ENCODE data around the gene DLGAP3.

The DLGAP3 gene

GRCh38 chr1:34884536-34884935 lies 44.9 kb downstream of the DLGAP3 start:
- H3K4me3 ChIP-seq (ENCODE audit: low read depth in 1 of 2, low read length in 2 of 2), result no peak overlapping the region
- H3K4me2 ChIP-seq (ENCODE audit: insufficient read depth, low read length), result no peak overlapping the region
- DNase-seq, result no peak
- H3K9me3 ChIP-seq (ENCODE audit: insufficient read depth, low read length, severe bottlenecking), result no peaks in the 10 kb centered on the region
- no peaks in the 10 kb centered on the region for H4K20me1 ChIP-seq (ENCODE audit: insufficient read depth, low read length)
- no peaks in the 10 kb centered on the region for H3K27me3 ChIP-seq (ENCODE audit: insufficient read depth, low read length, poor library complexity)
- H3K4me1 ChIP-seq (ENCODE audit: insufficient read depth, low read length), result no peaks in the 10 kb centered on the region
- no peak overlapping the region for H2AFZ ChIP-seq (ENCODE audit: low read depth, low read length)
- no peak overlapping the region for H3K9ac ChIP-seq (ENCODE audit: low read depth, low read length)
- no peak for TF ChIP-seq CTCF (IDR thresholded peaks at IDR 0.05; ENCODE audit: borderline replicate concordance, extremely low read depth, low read length, poor library complexity, severe bottlenecking)
- H3K27ac ChIP-seq (ENCODE audit: low read length), result no peak overlapping the region
- ATAC-seq (ENCODE audit: insufficient read depth, low read depth), result no peak
- no peaks in the 10 kb centered on the region for H3K79me2 ChIP-seq (ENCODE audit: insufficient read depth, low read length)
- no peaks in the 10 kb centered on the region for H3K36me3 ChIP-seq (ENCODE audit: insufficient read depth, low read length)

DNA sequence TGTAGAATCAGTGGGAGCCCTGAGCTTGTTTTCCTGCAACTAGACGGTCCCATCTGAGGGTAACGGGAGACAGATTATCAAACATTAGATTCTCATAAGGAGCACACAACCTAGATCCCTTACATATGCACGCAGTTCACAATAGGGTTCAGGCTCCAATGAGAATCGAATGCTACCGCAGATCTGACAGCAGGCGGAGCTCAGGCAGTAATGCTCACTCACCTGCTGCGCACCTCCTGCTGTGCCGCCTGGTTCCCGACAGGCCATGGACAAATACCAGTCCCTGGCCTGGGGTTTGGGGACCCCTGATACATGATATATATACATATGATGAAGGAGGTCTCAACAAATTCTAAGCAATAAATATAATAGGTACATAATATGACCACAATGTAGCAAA lies 50.2 kb downstream of the DLGAP3 start:
- Histone ChIP-seq H3K4me3 (ENCODE audit: low read depth in 1 of 2, low read length in 2 of 2) (no peak overlapping the region), H3K9me3 (ENCODE audit: insufficient read depth, low read length, severe bottlenecking) (no peaks in the 10 kb centered on the region), H3K79me2 (ENCODE audit: insufficient read depth, low read length) (no peaks in the 10 kb centered on the region), H3K9ac (ENCODE audit: low read depth, low read length) (no peak overlapping the region), H3K4me1 (ENCODE audit: insufficient read depth, low read length) (no peaks in the 10 kb centered on the region), H2AFZ (ENCODE audit: low read depth, low read length) (no peak overlapping the region), H3K4me2 (ENCODE audit: insufficient read depth, low read length) (no peak overlapping the region), H4K20me1 (ENCODE audit: insufficient read depth, low read length) (no peaks in the 10 kb centered on the region), H3K27me3 (ENCODE audit: insufficient read depth, low read length, poor library complexity) (peaks cover 3% of the 10 kb centered on the region), H3K27ac (ENCODE audit: low read length) (no peak overlapping the region), H3K36me3 (ENCODE audit: insufficient read depth, low read length) (no peaks in the 10 kb centered on the region)
- no peak for ATAC-seq (ENCODE audit: insufficient read depth, low read depth)
- no peak for DNase-seq
- TF ChIP-seq EZH2 (IDR thresholded peaks at IDR 0.05; ENCODE audit: borderline replicate concordance, low read depth, low read length, severe bottlenecking), result no peak
- TF ChIP-seq CTCF (IDR thresholded peaks at IDR 0.05; ENCODE audit: borderline replicate concordance, extremely low read depth, low read length, poor library complexity, severe bottlenecking), result no peak

GRCh38 chr1:34876406-34876805 lies 53.0 kb downstream of the DLGAP3 start:
- H2AFZ ChIP-seq (ENCODE audit: low read depth, low read length), result no peak overlapping the region
- H3K36me3 ChIP-seq (ENCODE audit: insufficient read depth, low read length), result no peaks in the 10 kb centered on the region
- DNase-seq, result no peak
- no peak for TF ChIP-seq EZH2 (IDR thresholded peaks at IDR 0.05; ENCODE audit: borderline replicate concordance, low read depth, low read length, severe bottlenecking)
- no peak for TF ChIP-seq CTCF (IDR thresholded peaks at IDR 0.05; ENCODE audit: borderline replicate concordance, extremely low read depth, low read length, poor library complexity, severe bottlenecking)
- H3K9ac ChIP-seq (ENCODE audit: low read depth, low read length), result no peak overlapping the region
- H3K9me3 ChIP-seq (ENCODE audit: insufficient read depth, low read length, severe bottlenecking), result no peaks in the 10 kb centered on the region
- H3K4me3 ChIP-seq (ENCODE audit: low read depth in 1 of 2, low read length in 2 of 2), result no peak overlapping the region
- H4K20me1 ChIP-seq (ENCODE audit: insufficient read depth, low read length), result no peaks in the 10 kb centered on the region
- no peaks in the 10 kb centered on the region for H3K79me2 ChIP-seq (ENCODE audit: insufficient read depth, low read length)
- H3K27ac ChIP-seq (ENCODE audit: low read length), result no peak overlapping the region
- no peak for ATAC-seq (ENCODE audit: insufficient read depth, low read depth)
- H3K4me2 ChIP-seq (ENCODE audit: insufficient read depth, low read length), result no peak overlapping the region
- H3K27me3 ChIP-seq (ENCODE audit: insufficient read depth, low read length, poor library complexity), result peaks cover 29% of the 10 kb centered on the region
- no peaks in the 10 kb centered on the region for H3K4me1 ChIP-seq (ENCODE audit: insufficient read depth, low read length)

GRCh38 chr1:34874296-34874952 lies 55.0 kb downstream of the DLGAP3 start:
- Histone ChIP-seq H3K27me3 (ENCODE audit: insufficient read depth, low read length, poor library complexity) (peaks cover 39% of the 10 kb centered on the region), H3K9ac (ENCODE audit: low read depth, low read length) (no peak overlapping the region), H3K27ac (ENCODE audit: low read length) (no peak overlapping the region), H3K36me3 (ENCODE audit: insufficient read depth, low read length) (no peaks in the 10 kb centered on the region), H3K4me3 (ENCODE audit: low read depth in 1 of 2, low read length in 2 of 2) (no peak overlapping the region), H3K4me1 (ENCODE audit: insufficient read depth, low read length) (no peaks in the 10 kb centered on the region), H3K79me2 (ENCODE audit: insufficient read depth, low read length) (no peaks in the 10 kb centered on the region), H3K9me3 (ENCODE audit: insufficient read depth, low read length, severe bottlenecking) (no peaks in the 10 kb centered on the region), H2AFZ (ENCODE audit: low read depth, low read length) (no peak overlapping the region), H4K20me1 (ENCODE audit: insufficient read depth, low read length) (no peaks in the 10 kb centered on the region), H3K4me2 (ENCODE audit: insufficient read depth, low read length) (no peak overlapping the region)
- ATAC-seq (ENCODE audit: insufficient read depth, low read depth) (no peak), DNase-seq (no peak)
- TF ChIP-seq EZH2 (IDR thresholded peaks at IDR 0.05; ENCODE audit: borderline replicate concordance, low read depth, low read length, severe bottlenecking), result no peak
- no peak for TF ChIP-seq CTCF (IDR thresholded peaks at IDR 0.05; ENCODE audit: borderline replicate concordance, extremely low read depth, low read length, poor library complexity, severe bottlenecking)
